Loucy (cell line): ENCODE results near the gene RPS15A.
A peak's percentile ranks its signal among the peaks of the same experiment; 100 is the strongest.

Experiments
- H2AFZ ChIP-seq: fragments of 200-600 bp; sonication (generic); 2 replicates; pipeline ENCODE4 v1.6.0; 2016; ENCODE audit warnings: antibody characterized with exemption, mild to moderate bottlenecking, low read length, moderate library complexity
- H3F3A ChIP-seq: fragments of 200-600 bp; 2 replicates; pipeline ENCODE4 v1.6.0; 2016; ENCODE audit warnings: antibody characterized with exemption, low read depth, mild to moderate bottlenecking
- H3K27me3 ChIP-seq: fragments of 200-600 bp; sonication (generic); 2 replicates; pipeline ENCODE4 v1.6.1; 2014; ENCODE audit warnings: low read length, mild to moderate bottlenecking; ENCODE audit not compliant: insufficient read depth, poor library complexity, severe bottlenecking
- H3K36me3 ChIP-seq: fragments of 200-600 bp; sonication (generic); 2 replicates; pipeline ENCODE4 v1.6.1; 2016; ENCODE audit warnings: low read length; ENCODE audit not compliant: insufficient read depth
- H3K4me1 ChIP-seq: fragments of 200-600 bp; sonication (generic); 2 replicates; pipeline ENCODE4 v1.5.1; 2014; ENCODE audit warnings: low read length, mild to moderate bottlenecking; ENCODE audit not compliant: insufficient read depth, poor library complexity, severe bottlenecking
- H3K4me2 ChIP-seq: fragments of 200-600 bp; sonication (generic); 2 replicates; pipeline ENCODE4 v1.6.0; 2014; ENCODE audit warnings: antibody characterized with exemption, low read length, low read depth, mild to moderate bottlenecking; ENCODE audit not compliant: poor library complexity, severe bottlenecking
- H3K4me3 ChIP-seq: fragments of 200-600 bp; sonication (generic); 2 replicates; pipeline ENCODE4 v1.5.1; 2014; ENCODE audit warnings: low read length, mild to moderate bottlenecking, mixed read lengths; ENCODE audit not compliant: poor library complexity, severe bottlenecking
- H3K79me2 ChIP-seq: fragments of 200-600 bp; sonication (generic); 2 replicates; pipeline ENCODE4 v1.6.1; 2014; ENCODE audit warnings: low read length; ENCODE audit not compliant: insufficient read depth
- H3K9ac ChIP-seq: fragments of 200-600 bp; sonication (generic); 2 replicates; pipeline ENCODE4 v1.6.0; 2014; ENCODE audit warnings: mild to moderate bottlenecking, low read depth, low read length, moderate library complexity; ENCODE audit not compliant: poor library complexity, severe bottlenecking
- H3K9me2 ChIP-seq: fragments of 200-600 bp; sonication (generic); replicated peaks from 2 replicates; pipeline ENCODE4 v1.6.1; 2016; ENCODE audit warnings: low read depth, low read length, mixed read lengths
- H3K9me3 ChIP-seq: fragments of 200-600 bp; sonication (generic); 2 replicates; pipeline ENCODE4 v1.6.1; 2014; ENCODE audit warnings: mild to moderate bottlenecking, antibody characterized with exemption, low read length, low read depth; ENCODE audit not compliant: insufficient read depth
- H4K20me1 ChIP-seq: fragments of 200-600 bp; sonication (generic); 2 replicates; pipeline ENCODE4 v1.6.0; 2014; ENCODE audit warnings: antibody characterized with exemption, low read length, mild to moderate bottlenecking; ENCODE audit not compliant: insufficient read depth, poor library complexity, severe bottlenecking
- CTCF ChIP-seq: fragments of 200-600 bp; sonication (generic); conservative IDR thresholded peaks from 2 replicates; pipeline ENCODE4 v1.5.1; 2014; ENCODE audit warnings: mild to moderate bottlenecking, antibody characterized with exemption, low read length
- EZH2phosphoT487 ChIP-seq: fragments of 200-600 bp; IDR thresholded peaks from 2 replicates; pipeline ENCODE4 v1.6.1; 2018; ENCODE audit warnings: antibody characterized with exemption, mild to moderate bottlenecking, moderate library complexity, borderline replicate concordance

RPS15A gene

GRCh38 chr16:18801145-18801972, 11.2 kb upstream of the RPS15A start, which contains the start of gene ARL6IP1:
Gene ARL6IP1 (minus strand): TSS chr16:18801549. CDS start chr16:18801466, 83 bp downstream.
- peak; percentile 54 for TF ChIP-seq CTCF
- TF ChIP-seq EZH2phosphoT487: no peak
- Histone ChIP-seq H3F3A (no peaks in the 10 kb centered on the region), H2AFZ (peak within 1 kb of the TSS; percentile 61), H3K9me3 (no peaks in the 10 kb centered on the region), H3K4me2 (peak within 1 kb of the TSS; percentile 71), H3K4me3 (peak within 1 kb of the TSS; percentile 79), H3K79me2 (peaks cover 53% of the 10 kb centered on the region), H3K4me1 (peaks cover 25% of the 10 kb centered on the region), H4K20me1 (peaks cover 19% of the 10 kb centered on the region), H3K9me2 (no peaks in the 10 kb centered on the region), H3K9ac (peak within 1 kb of the TSS; percentile 93), H3K36me3 (no peaks in the 10 kb centered on the region; the same call in 1 of the 2 replicates), H3K27me3 (no peaks in the 10 kb centered on the region)

- Histone ChIP-seq H3K9me3 (no peaks in the 10 kb centered on the region), H4K20me1 (peaks cover 19% of the 10 kb centered on the region), H3K4me3 (peak overlapping the region; percentile 79), H3F3A (no peaks in the 10 kb centered on the region), H3K36me3 (peaks cover 2% of the 10 kb centered on the region; the same call in 1 of the 2 replicates), H3K9me2 (no peaks in the 10 kb centered on the region), H3K4me2 (peak overlapping the region; percentile 71), H2AFZ (no peak overlapping the region; the same call in 1 of the 2 replicates), H3K79me2 (peaks cover 59% of the 10 kb centered on the region), H3K27me3 (no peaks in the 10 kb centered on the region), H3K9ac (peak overlapping the region; percentile 93), H3K4me1 (peaks cover 25% of the 10 kb centered on the region)
- TF ChIP-seq CTCF (no peak), EZH2phosphoT487 (no peak)
Measured at GRCh38 chr16:18800775-18801144, 10.6 kb upstream of the RPS15A start.

GRCh38 chr16:18800293-18800692, 10.2 kb upstream of the RPS15A start:
- Histone ChIP-seq H4K20me1 (peaks cover 19% of the 10 kb centered on the region), H3K4me3 (peak overlapping the region; percentile 79), H3K27me3 (no peaks in the 10 kb centered on the region), H3K9me3 (no peaks in the 10 kb centered on the region), H3K9ac (peak overlapping the region; percentile 93), H2AFZ (no peak overlapping the region), H3K4me2 (peak overlapping the region; percentile 71), H3K36me3 (peaks cover 7% of the 10 kb centered on the region; the same call in 1 of the 2 replicates), H3F3A (no peaks in the 10 kb centered on the region), H3K9me2 (no peaks in the 10 kb centered on the region), H3K4me1 (peaks cover 25% of the 10 kb centered on the region), H3K79me2 (peaks cover 61% of the 10 kb centered on the region)
- no peak for TF ChIP-seq EZH2phosphoT487
- TF ChIP-seq CTCF: no peak
